T-helper 2 cell (primary cell): ENCODE data around the gene CD177.
"Not testable (repeated sequence)": the region's sequence is repeated elsewhere in the genome, so short reads cannot be mapped to it uniquely, and the experiment has no call there.

ENCODE experiments used
- DNase-seq, 5 experiments: peaks; one replicate each; pipeline versions ENCODE4 v3.0.0 to v3.0.0-alpha.2; 2012 to 2022
- total RNA-seq, 2 donors: gene quantifications; one replicate each; lab custom pipeline; 2026; lab: John Stamatoyannopoulos, UW

Gene CD177, protein sequence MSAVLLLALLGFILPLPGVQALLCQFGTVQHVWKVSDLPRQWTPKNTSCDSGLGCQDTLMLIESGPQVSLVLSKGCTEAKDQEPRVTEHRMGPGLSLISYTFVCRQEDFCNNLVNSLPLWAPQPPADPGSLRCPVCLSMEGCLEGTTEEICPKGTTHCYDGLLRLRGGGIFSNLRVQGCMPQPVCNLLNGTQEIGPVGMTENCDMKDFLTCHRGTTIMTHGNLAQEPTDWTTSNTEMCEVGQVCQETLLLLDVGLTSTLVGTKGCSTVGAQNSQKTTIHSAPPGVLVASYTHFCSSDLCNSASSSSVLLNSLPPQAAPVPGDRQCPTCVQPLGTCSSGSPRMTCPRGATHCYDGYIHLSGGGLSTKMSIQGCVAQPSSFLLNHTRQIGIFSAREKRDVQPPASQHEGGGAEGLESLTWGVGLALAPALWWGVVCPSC
- 0.07 to 0.31 reads per million in 2 donors for total RNA-seq

DNA sequence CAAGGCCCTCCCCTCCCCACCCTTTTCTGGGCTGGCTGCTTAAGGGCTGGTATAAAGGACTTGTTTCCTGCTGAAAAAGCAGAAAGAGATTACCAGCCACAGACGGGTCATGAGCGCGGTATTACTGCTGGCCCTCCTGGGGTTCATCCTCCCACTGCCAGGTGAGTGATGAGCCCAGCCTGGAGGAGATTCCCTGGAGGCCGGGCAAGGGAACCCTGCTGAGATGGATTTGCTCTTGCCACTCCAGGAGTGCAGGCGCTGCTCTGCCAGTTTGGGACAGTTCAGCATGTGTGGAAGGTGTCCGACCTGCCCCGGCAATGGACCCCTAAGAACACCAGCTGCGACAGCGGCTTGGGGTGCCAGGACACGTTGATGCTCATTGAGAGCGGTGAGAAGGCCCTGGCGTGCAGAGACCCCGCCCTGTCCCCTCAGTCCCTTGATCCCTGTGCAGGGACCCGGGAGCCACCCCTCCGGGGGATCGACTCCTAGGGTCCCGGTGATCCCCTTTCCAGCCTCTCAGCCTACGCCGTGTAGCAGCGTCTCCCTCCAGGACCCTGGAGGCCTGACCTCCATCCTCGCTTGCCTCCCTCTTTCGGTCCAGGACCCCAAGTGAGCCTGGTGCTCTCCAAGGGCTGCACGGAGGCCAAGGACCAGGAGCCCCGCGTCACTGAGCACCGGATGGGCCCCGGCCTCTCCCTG is at the start of gene CD177:
CD177 (plus strand) TSS at position 81 of the 699 bp plus-strand sequence; CDS start at position 110, 29 bp downstream.
- DNase-seq = no peak

DNA sequence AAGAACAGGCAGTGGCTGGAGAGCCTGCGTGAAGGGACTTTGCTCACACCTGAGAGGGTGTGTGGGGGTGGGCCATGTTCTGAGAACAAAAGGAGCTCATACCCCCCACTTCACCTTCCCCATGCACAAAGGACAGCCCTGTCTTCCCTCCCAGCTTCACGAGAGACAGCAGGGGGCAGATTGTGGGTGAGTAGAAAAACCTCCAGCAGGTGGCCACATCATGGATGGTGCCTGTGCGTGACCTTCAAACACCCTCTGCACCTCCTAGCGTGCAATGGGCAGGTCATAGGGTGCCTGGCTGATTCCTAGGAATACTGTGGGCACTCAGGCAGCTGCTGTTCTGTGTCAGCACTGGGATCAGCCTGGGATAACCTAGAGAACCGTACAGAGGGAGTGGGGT is 47.8 kb upstream of the CD177 start:
- DNase-seq = no peak

DNA sequence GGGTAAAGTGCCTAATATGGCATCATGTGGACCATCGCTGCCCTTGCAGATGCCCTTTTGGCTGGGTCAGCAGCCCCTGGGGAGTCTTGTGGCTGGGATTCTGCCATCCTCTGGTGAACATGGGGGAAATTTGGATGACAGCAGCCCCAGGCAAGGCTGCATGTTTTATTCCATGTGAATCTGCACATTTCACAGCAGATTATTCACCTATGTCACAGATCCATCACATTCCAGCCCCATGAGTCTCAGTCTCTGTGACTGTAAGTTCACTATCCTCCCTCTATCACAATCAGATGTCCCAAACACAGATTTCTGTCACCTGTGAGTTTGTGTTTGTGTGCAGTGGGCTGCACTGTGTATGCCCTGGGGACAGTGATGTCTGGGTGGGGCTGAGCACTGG is 47.4 kb upstream of the CD177 start:
- DNase-seq = no peak

DNA sequence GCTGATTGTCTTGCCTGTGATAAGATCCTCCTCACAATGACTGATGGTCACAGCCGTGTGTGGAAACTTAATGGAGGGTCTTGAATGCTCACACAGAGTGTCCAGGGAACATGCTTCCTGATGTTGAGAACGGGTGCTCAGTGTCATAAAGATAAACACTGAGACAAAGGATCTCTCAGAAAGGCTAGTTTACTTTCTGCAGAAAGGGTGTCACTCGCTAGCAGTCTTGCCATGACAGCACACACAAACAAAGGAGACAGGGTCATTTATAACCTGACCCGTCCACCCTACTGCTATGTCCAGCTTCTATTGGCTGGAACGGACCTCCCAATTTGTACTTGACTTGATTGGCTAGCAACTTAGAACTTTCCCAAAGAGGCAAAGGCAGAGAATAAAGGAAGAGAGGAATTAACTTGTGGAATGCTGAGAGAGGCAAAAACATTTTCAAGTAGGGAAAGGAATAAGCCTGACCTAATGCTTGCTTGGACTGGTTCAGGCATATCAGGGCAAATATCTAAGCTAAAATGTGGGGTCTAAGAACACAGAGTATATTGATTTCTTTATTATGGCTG is 45.2 kb upstream of the CD177 start:
- DNase-seq = no peak

DNA sequence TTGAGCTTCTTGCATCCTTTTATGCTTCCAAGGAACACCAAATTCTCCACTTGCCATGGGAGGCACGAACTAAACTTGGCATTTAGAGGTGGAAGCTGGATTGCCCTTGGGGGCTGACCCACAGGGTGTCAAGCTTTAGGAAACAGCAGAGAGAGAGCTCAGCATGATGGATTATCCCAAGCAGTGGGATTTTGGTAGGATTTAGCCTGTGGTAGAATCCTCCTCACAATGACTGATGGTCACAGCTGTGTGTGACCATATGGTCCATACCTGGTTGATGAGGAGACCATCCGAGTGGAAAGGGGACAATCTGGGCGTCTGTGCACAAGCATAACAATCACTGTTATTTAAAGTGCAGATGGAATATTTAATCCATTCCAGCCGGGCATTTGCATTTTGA is 44.0 kb upstream of the CD177 start:
- DNase-seq = no peak

DNA sequence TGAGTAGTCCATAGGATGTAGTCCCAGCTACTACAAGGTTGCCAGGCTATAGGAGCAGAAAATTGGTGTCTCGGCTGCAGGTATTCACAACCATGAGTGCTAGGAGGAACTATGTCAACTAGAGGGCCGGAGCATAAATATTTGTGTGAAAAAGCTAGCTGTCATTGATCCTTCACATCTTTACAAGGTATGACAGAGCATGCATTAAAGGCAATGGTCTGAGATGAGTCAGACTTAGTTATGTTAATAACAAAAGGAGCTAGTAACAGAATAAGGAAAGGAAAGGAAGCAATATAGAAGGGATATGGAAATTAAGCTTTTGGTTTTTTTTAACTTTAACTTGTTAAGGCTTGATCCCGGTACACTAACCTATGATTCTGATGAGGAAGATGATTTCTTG is 43.3 kb upstream of the CD177 start:
- no peak for DNase-seq

DNA sequence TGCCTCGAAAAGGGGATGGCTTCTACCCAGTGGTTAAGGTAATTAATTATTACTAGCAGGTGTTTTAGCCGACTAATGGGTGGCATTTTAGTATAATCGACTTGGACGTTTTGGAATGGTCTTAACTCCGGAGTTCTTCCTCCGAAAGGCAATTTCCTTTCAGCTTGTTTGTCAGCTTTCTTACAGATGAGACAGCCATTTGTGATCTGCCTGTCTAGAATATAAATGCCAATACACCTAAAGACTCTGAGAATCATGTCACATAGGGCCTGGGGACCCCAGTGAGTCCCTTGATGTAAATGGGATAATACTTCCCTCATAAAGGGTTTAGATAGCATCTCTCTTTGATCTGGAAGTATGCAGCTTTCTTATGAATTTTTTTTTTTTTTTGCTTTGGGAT is 42.2 kb upstream of the CD177 start:
- no peak for DNase-seq

DNA sequence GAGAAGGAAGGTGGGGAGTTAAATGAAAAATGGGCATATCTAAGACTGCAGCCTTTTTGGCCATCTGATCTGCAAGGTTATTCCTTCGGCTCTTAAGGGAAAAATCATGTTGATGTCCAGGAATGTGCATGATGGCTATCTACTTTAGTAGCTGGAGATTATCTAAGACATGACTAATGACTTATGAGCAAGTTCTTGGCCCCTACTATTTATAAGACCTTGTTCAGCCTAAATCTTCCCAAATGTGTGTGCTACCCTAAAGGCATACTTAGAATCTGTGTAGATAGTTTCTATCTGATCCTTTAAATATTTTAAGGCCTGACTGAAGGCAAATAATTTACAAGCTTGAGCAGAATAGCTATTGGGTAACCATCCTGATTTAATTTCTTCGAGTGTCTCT is 41.8 kb upstream of the CD177 start:
- DNase-seq = no peak

DNA sequence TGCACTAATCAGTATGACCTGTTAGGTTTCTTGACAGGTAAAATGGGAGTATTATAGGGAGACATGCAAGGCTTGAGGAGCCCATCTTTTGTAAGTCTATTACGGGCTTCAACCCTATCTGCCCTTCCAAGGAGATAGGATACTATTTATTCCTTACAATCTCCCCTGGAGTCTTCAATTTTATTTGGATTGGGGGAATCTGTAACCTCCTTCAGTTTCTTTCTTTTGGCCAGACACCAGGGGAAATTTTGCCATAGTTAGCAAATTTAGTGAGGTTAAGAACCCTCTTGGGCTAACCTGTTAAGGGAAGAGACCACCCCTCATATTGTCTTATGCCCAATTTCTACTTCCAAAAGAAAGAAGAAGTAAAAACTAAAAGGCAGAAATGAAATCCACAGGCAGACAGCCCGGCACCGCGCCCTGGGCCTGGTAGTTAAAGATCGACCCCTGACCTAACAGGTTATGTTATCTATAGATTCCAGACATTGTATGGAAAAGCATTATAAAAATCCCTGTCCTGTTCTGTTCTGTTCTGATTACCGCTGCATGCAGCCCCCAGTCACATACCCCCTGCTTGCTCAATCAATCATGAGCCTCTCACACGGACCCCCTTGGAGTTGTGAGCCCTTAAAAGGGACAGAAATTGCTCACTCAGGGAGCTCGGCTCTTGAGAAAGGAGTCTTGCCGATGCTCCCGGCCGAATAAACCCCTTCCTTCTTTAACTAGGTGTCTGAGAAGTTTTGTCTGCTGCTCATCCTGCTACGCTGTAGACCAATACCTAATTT is 39.6 kb upstream of the CD177 start:
- no peak for DNase-seq

DNA sequence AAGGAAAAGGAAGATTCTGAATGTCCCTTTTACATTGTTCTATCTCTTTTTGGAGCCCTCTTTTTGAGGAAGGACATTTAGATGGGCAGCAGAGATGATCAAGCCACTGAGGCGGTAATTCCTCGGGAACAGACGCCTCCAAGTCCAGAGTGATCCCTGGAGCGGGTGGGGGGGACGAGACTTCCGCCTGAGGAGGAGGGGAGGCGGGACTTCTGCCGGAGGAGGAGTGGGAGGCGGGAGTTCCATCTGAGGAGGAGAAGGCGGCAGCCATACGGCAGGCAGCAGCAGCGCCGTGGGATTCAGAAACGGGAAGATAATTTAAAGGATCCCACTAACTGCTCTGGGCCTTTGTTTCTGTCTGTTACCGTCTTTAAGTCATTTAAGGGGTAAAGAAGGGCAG is 37.6 kb upstream of the CD177 start:
- DNase-seq = no peak

DNA sequence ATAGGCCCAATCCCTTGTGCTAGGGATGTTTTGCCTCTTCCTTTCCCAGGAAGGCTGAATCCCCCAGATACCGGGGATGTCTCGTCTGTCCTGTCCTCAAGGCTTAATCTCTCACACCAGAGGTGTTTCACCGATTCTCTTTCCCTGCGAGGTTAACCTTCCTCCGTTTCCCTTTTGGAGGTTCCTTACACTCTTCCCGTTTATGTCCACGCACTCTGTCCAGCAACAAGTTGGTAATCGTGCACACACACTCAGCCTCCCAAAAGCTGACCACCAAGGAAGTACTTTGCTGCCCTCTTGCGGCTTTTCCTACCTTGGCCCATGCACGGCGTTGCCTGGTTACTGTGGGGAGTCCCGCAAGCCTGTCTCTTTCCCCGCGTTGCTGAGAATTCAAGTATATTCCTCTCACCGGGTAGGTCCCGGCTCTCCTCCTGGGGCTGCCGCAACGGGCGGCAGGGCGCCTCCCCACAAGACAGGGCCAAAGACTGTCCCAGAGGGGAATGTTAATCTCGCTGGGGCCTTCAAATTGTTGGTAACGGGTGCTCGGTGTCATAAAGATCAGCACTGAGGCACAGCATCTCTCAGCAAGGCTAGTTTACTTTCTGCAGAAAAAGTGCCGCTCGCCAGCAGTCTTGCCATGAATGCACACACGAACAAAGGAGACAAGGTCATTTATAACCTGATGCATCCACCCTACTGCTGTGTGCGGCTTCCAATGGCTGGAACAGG is 36.7 kb upstream of the CD177 start:
- no peak for DNase-seq

DNA sequence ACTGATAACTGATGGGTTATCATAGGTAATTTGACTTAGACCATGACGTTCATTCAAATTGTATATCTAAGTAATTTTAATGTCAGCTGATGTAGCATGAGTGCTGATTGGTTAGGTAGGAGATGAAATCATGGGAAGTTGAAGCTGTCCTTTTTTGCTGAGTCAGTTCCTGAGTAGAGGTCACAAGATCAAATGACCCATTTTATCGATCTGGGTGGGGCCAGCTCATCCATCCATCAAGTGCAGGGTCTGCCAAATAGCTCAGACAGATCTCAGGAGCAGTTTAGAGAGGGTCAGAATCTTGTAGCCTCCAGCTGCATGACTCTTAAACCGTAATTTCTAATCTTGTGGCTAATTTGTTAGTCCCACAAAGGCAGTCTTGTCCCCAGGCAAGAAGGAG is 35.3 kb upstream of the CD177 start:
- DNase-seq = no peak

DNA sequence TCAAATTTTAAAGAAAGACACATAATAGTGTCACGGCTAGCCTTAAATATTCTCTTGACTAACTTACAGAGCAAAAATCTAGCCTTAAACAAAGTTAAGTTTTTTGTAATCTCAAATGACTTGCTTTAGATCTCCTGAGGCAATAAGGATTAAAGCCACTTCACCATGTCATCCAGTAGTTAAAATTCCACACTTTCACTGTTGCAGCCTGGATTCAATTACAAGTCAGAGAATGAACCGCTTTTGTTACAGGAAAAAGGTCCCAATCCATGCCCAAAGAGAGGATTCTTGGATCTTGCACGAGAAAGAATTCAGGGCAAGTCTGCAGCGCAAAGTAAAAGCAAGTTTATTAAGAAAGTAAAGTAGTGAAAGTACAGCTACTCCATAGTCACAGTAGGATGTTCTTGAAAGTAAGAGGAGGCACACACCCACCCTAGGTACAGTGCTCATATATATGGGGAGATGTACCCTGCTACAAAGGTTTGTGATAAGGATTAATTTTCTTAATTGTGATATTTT is 34.6 kb upstream of the CD177 start:
- no peak for DNase-seq

DNA sequence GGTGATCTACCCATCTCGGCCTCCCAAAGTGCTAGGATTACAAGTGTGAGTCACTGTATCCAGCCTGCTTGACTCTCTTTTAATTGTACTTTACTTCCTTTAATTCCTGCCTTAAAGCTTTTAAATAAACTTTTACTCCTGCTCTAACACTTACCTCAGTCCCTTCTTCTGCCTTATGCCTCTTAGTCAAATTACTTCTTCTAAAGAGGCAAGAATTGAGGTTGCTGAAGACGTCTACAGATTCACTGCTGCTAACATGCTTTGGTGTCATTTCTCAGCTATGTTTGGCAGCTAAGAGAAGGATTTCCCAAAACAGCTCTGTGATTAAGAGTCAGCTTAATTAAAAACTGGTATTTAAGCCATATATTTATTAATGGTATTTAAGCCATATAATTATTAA is 32.9 kb upstream of the CD177 start:
- DNase-seq = no peak

DNA sequence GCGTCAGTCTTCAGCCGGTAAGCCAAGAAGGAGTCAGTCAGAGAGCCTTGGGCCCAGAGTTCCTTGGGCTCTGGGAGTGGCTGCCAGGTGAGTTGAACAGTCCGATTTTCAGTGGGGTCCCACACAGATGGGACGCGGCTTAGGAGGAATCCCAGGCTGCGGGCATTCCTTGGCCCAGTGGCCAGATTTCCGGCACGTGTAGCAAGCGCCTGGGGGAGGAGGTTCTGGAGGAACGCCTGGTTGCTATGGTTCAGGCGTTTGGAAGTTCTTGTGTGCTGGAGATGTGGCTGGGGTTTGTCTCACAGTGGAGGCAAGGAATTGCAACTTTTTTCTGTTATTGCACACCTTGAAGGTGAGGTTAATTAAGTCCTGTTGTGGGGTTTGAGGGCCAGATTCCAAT is 26.7 kb upstream of the CD177 start:
- not testable (repeated sequence) for DNase-seq

DNA sequence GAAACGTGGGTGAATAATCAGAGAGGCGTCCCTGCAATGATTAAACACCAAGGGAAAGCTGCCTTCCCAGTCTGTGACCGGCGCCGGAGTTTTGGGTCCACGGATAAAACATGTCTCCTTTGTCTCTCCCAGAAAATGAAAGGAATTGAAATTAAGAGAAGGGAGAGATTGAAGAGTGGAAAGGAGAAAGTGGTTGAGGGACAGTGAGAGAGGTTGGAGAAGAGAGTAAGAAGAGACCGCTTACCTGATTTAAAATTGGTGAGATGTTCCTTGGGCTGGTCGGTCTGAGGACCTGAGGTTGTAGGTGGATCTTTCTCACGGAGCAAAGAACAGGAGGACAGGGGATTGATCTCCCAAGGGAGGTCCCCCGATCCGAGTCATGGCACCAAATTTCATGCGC is 24.9 kb upstream of the CD177 start:
- DNase-seq = not testable (repeated sequence)

DNA sequence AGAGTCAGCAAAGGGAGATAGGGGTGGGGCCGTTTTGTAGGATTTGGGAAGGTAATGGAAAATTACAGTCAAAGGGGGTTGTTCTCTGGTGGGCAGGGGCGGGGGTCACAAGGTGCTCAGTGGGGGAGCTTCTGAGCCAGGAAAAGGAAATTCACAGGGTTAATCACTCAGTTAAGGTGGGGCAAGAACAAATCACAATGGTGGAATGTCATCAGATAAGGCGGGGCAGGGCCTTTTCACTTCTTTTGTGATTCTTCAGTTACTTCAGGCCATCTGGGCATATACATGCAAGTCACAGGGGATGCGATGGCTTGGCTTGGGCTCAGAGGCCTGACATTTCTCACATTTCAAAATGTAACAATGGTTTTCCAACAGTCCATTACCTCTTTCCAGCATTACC is 24.4 kb upstream of the CD177 start:
- not testable (repeated sequence) for DNase-seq

DNA sequence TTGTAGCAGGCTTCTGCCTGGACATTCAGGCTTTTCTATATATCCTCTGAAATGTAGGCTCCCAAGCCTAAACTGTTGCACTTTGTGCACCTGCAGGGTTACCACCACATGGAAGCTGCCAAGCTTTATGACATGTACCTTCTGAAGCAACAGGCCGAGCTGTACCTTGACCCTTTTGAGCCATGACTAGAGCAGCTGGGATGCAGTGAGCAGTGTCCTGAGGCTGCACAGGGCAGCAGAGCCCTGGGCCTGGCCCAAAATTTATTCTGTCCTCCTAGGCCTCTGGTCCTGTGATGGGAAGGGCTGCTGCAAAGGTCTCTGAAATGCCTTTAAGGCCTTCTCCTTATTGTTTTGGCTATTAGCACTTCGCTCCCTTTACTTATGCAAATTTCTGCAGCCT is 23.5 kb upstream of the CD177 start:
- DNase-seq = no peak

DNA sequence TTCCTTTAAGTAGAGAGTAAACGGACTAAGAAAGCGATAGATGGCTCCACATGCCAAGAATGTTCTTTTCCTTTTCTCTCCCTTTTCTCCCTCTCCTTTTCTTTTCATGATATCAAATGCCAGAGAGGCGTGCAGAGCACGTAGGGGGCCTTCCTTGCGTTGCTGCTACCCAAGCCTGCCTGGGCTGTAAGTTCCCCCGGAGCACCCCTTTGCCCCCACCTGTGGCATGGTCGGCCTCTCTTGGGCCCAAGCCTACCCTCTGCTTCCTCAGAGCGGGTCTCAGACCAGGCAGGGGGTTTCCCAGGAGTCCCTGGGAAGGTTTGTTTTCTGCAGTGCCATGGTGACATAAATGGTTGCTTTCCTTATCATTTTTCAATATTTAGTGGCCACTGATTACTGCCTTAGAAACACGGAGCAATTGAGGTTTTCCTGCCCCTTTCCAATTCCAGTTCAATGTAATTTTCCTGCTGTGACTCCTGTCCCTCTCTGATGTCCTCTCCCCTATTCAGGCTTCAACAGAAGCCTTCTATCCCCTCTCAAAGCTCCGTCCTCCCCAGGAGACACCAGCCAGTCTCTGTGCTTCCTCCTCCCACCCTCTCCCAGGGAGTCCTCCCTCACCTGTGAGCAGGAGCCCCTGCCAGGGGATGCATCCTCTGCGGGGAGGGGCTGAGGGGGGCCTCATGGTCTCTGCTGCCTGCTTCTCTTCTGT is 22.6 kb upstream of the CD177 start:
- no peak for DNase-seq

DNA sequence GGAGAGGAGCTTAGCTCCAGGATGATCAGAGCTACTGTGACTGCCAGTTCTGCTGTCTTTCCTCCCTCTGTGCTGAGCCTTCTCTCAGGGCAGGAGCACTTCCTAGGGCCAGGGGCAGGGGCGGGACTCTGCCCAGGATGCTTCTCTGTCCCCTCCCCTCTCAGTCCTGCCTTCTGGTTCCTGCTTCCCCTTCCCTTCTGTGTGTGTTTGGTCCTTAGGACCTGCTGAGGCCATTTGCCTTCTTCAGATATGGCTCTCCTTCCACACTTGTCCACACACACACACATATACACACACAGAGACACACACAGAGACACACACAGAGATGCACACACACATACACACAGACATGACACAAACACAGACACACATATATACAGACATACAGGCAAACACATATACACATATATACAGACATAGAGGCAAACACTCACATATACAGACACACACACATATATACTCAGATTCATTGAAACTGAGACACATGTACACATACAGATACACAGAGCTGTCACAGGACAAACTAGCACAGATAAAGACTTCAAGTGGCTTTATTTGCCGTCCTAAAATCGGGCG is 22.0 kb upstream of the CD177 start:
- no peak for DNase-seq
